GM18520 (cell line): Measurements from ENCODE around the gene RIMBP2.
"Not testable (repeated sequence)": the region's sequence is repeated elsewhere in the genome, so short reads cannot be mapped to it uniquely, and the experiment has no call there.

Experiments used
- ATAC-seq: cut with Tn5 transposase; IDR thresholded peaks from one replicate; pipeline ENCODE4 v1.9.1; 2021; ENCODE audit not compliant: unreplicated experiment

RIMBP2 gene

GRCh38 chr12:130738403-130738802 is 22.3 kb upstream of the RIMBP2 start:
- not testable (repeated sequence) for ATAC-seq

- no peak for ATAC-seq
Measured at GRCh38 chr12:130737731-130738130, 21.6 kb upstream of the RIMBP2 start.

- ATAC-seq = no peak
Measured at GRCh38 chr12:130729344-130729743, 13.2 kb upstream of the RIMBP2 start.

- no peak for ATAC-seq
Measured at GRCh38 chr12:130728158-130729058, 12.3 kb upstream of the RIMBP2 start.

- no peak for ATAC-seq
Measured at GRCh38 chr12:130719263-130719859, 3.3 kb upstream of the RIMBP2 start.

GRCh38 chr12:130717752-130718151 is 1.7 kb upstream of the RIMBP2 start:
- no peak for ATAC-seq

GRCh38 chr12:130716969-130717366 is 869 bp upstream of the RIMBP2 start:
- no peak for ATAC-seq

- no peak for ATAC-seq
Measured at GRCh38 chr12:130715150-130715997, 725 bp downstream of the RIMBP2 start.

GRCh38 chr12:130714591-130715149 is 1.4 kb downstream of the RIMBP2 start:
- no peak for ATAC-seq

GRCh38 chr12:130714091-130714590 is 2.0 kb downstream of the RIMBP2 start:
- no peak for ATAC-seq

GRCh38 chr12:130713581-130713991 is 2.5 kb downstream of the RIMBP2 start:
- no peak for ATAC-seq

GRCh38 chr12:130712346-130713065 is 3.6 kb downstream of the RIMBP2 start:
- ATAC-seq = no peak

GRCh38 chr12:130711756-130712155 is 4.3 kb downstream of the RIMBP2 start:
- no peak for ATAC-seq

- ATAC-seq = no peak
Measured at GRCh38 chr12:130710733-130711080, 5.4 kb downstream of the RIMBP2 start.

- no peak for ATAC-seq
Measured at GRCh38 chr12:130709971-130710732, 5.9 kb downstream of the RIMBP2 start.

GRCh38 chr12:130709151-130709970 is 6.7 kb downstream of the RIMBP2 start:
- no peak for ATAC-seq

- no peak for ATAC-seq
Measured at GRCh38 chr12:130708648-130709047, 7.5 kb downstream of the RIMBP2 start.

- ATAC-seq = no peak
Measured at GRCh38 chr12:130707571-130707891, 8.6 kb downstream of the RIMBP2 start.
